ENCODE results near the gene SFSWAP.

GRCh38 chr12:131692431-131692830 lies 18.5 kb upstream of the SFSWAP start:
- TF ChIP-seq ZFP30 (CRISPR knock-in tag; IDR thresholded peaks at IDR 0.05) (no peak), CSRNP3 (CRISPR knock-in tag; IDR thresholded peaks at IDR 0.05) (no peak), ZNF70 (CRISPR knock-in tag; IDR thresholded peaks at IDR 0.05) (no peak), SNAI2 (CRISPR knock-in tag; IDR thresholded peaks at IDR 0.05) (no peak), CREB5 (CRISPR knock-in tag; IDR thresholded peaks at IDR 0.05; ENCODE audit: low read depth) (no peak), RARB (CRISPR knock-in tag; IDR thresholded peaks at IDR 0.05) (no peak), ARNTL (CRISPR knock-in tag; IDR thresholded peaks at IDR 0.05; ENCODE audit: borderline replicate concordance, low read depth) (no peak), ZFP3 (CRISPR knock-in tag; IDR thresholded peaks at IDR 0.05) (no peak), TCF4 (CRISPR knock-in tag; IDR thresholded peaks at IDR 0.05; ENCODE audit: borderline replicate concordance) (no peak)
- TF ChIP-seq, protein P1, sequence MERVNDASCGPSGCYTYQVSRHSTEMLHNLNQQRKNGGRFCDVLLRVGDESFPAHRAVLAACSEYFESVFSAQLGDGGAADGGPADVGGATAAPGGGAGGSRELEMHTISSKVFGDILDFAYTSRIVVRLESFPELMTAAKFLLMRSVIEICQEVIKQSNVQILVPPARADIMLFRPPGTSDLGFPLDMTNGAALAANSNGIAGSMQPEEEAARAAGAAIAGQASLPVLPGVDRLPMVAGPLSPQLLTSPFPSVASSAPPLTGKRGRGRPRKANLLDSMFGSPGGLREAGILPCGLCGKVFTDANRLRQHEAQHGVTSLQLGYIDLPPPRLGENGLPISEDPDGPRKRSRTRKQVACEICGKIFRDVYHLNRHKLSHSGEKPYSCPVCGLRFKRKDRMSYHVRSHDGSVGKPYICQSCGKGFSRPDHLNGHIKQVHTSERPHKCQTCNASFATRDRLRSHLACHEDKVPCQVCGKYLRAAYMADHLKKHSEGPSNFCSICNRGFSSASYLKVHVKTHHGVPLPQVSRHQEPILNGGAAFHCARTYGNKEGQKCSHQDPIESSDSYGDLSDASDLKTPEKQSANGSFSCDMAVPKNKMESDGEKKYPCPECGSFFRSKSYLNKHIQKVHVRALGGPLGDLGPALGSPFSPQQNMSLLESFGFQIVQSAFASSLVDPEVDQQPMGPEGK (CRISPR knock-in tag; IDR thresholded peaks at IDR 0.05; ENCODE audit: borderline replicate concordance): no peak

Data from SK-N-SH treated with all-trans-retinoic acid at 6 μM for 48 hours (cell line).